ENCODE measurements around the gene CLSTN2. TPM values are rescaled to one million over a fixed set of nuclear protein-coding genes. Genes with fewer than 3 reads are reported as not detected.

The CLSTN2 gene
- total and polyA plus RNA-seq, 2 of the 13 experiments (the other 11 are each of a cell fraction or from before 2014, with no cell fraction given), result not detected

DNA sequence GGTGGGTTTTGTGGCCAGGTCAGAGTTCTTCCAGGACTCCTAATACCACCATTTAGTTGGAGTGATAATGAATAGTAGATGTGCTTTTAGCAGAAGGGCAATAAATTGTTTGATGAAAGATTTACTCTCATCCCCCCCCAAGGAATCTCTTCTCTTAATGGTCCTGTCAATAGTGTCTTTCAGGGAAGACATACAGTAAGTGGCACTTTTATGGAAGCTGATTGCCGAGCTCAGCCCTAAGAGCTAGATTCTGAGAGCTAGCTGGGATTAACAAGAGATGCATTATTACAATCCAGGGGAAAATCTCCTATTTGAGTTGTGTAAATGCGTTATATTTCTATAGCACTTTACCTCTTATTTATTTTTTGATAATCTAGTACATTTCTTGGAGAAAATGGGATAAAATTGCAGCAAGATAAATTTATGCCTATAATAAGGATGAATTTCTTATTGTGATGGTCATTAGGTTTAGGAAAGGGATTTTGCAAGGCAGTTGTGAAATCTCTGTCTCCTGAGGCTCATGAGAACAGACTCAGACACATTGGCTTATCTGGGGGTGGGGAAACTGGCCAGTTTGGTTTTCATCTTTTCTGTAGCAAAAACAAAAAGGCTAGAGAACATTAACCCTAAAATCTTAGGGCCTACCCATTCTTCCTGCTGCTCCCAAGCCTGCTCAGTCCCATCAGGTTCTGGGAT, 41.6 kb upstream of the CLSTN2 start (continued):
- TF ChIP-seq RNF2 (conservative IDR thresholded peaks at IDR 0.05; ENCODE audit: low read depth), result no peak
- TF ChIP-seq MTA3 (CRISPR knock-in tag; IDR thresholded peaks at IDR 0.05), result no peak
- no peak for TF ChIP-seq ISL2 (CRISPR knock-in tag; IDR thresholded peaks at IDR 0.05)
- no peak for TF ChIP-seq TCF12 (IDR thresholded peaks at IDR 0.05)
- no peak for TF ChIP-seq TCF12 (CRISPR knock-in tag; IDR thresholded peaks at IDR 0.05)
- TF ChIP-seq HNF4G (IDR thresholded peaks at IDR 0.05; ENCODE audit: borderline replicate concordance, low read depth, low read length), result no peak
- no peak for TF ChIP-seq HNF4G (CRISPR knock-in tag; IDR thresholded peaks at IDR 0.05; ENCODE audit: borderline replicate concordance, low read depth)
- TF ChIP-seq, protein P1, sequence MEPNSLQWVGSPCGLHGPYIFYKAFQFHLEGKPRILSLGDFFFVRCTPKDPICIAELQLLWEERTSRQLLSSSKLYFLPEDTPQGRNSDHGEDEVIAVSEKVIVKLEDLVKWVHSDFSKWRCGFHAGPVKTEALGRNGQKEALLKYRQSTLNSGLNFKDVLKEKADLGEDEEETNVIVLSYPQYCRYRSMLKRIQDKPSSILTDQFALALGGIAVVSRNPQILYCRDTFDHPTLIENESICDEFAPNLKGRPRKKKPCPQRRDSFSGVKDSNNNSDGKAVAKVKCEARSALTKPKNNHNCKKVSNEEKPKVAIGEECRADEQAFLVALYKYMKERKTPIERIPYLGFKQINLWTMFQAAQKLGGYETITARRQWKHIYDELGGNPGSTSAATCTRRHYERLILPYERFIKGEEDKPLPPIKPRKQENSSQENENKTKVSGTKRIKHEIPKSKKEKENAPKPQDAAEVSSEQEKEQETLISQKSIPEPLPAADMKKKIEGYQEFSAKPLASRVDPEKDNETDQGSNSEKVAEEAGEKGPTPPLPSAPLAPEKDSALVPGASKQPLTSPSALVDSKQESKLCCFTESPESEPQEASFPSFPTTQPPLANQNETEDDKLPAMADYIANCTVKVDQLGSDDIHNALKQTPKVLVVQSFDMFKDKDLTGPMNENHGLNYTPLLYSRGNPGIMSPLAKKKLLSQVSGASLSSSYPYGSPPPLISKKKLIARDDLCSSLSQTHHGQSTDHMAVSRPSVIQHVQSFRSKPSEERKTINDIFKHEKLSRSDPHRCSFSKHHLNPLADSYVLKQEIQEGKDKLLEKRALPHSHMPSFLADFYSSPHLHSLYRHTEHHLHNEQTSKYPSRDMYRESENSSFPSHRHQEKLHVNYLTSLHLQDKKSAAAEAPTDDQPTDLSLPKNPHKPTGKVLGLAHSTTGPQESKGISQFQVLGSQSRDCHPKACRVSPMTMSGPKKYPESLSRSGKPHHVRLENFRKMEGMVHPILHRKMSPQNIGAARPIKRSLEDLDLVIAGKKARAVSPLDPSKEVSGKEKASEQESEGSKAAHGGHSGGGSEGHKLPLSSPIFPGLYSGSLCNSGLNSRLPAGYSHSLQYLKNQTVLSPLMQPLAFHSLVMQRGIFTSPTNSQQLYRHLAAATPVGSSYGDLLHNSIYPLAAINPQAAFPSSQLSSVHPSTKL (CRISPR knock-in tag; IDR thresholded peaks at IDR 0.05), result no peak

DNA sequence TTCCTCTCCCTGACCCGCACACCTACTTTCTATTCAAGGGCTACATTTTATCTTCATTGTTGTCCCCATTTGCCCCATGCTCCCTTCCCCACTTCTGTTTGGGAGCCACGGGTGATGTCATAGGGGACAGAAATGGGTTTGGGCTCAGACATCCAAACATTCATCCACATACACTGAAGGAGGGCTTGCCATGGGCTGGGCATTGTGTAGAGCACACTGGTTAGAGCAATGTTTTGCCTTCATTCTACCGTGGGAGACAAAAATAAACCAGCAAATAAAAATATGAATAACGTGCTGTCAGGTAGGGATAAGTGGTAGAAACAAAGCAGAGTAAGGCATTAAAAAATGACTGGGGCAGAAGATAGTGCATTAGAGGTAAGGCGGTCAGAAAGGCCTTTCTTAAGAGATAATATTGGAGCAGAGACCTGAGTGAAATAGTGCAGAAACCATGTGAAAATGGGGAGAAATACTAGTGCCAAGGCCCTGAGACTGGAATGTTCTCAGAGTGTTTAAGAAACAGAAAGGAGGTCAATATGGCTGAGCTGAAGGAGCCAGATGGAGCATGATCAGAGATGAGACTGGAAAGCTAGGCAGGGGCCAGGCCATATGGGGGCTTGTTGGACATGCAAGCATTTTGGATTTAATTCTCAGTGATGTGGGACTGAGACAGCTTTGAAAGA, 40.9 kb upstream of the CLSTN2 start:
- Histone ChIP-seq H3K4me3 (replicated peaks in 1 of 3; ENCODE audit: insufficient read depth in 1 of 3, low read depth in 2 of 3, low read length in 3 of 3) (no peak overlapping the region), H3K4me2 (ENCODE audit: low read depth, low read length) (no peak overlapping the region), H3K36me3 (replicated peaks in 1 of 2; ENCODE audit: control insufficient read depth in 1 of 2, insufficient read depth in 2 of 2, low read length in 2 of 2) (no peaks in the 10 kb centered on the region), H4K20me1 (ENCODE audit: insufficient read depth, low read length) (no peaks in the 10 kb centered on the region), H2AFZ (ENCODE audit: low read length) (no peak overlapping the region), H3K27me3 (ENCODE audit: control insufficient read depth in 1 of 2, insufficient read depth in 2 of 2, low read length in 2 of 2) (no peaks in the 10 kb centered on the region), H3K27ac (ENCODE audit: extremely low read length, insufficient read depth, low read length) (no peak overlapping the region), H3K9me3 (ENCODE audit: low read length) (no peaks in the 10 kb centered on the region), H3K9ac (ENCODE audit: insufficient read depth, low read depth, low read length) (no peak overlapping the region), H3K79me2 (ENCODE audit: insufficient read depth, low read length) (no peaks in the 10 kb centered on the region), H3K4me1 (ENCODE audit: insufficient read depth, low read length) (no peaks in the 10 kb centered on the region)
- intact Hi-C loops (cut with micrococcal nuclease; ENCODE audit: unreplicated experiment) (no loop called here), in situ Hi-C loops (cut with HindIII; ENCODE audit: extremely low pct_ligation_motif_present, low pct_unique_long_range_greater_than_20kb) (no loop called here)
- ChIA-PET POLR2A (no interaction called here), CTCF (ENCODE audit: low intra/inter-chr PET ratio, low total read pairs) (no interaction called here)
- no TSS peak for BruUV-seq (replicated peaks)
- FAIRE-seq, result no peak
- DNase-seq (ENCODE audit: low spot score), result no peak
- WGBS (ENCODE audit: low lambda C conversion rate), result 9% methylated on average over 5 of the region's 5 CpGs
- no peak for ATAC-seq
- no peak for TF ChIP-seq ZNF883 (CRISPR knock-in tag; IDR thresholded peaks at IDR 0.05; ENCODE audit: not compliant biosample characterization)
- no peak for TF ChIP-seq ZNF674 (CRISPR knock-in tag; IDR thresholded peaks at IDR 0.05; ENCODE audit: low read depth)
- no peak for TF ChIP-seq THYN1 (CRISPR knock-in tag; IDR thresholded peaks at IDR 0.05; ENCODE audit: borderline replicate concordance, low read depth)
- no peak for TF ChIP-seq PHF5A (CRISPR knock-in tag; IDR thresholded peaks at IDR 0.05; ENCODE audit: low read depth, unreplicated experiment)
- TF ChIP-seq ARNTL (CRISPR knock-in tag; IDR thresholded peaks at IDR 0.05), result no peak
- no peak for TF ChIP-seq MXD4 (CRISPR knock-in tag; IDR thresholded peaks at IDR 0.05)
- TF ChIP-seq ZNF431 (CRISPR knock-in tag; IDR thresholded peaks at IDR 0.05; ENCODE audit: borderline replicate concordance, low read depth), result no peak
- TF ChIP-seq ISX (CRISPR knock-in tag; conservative IDR thresholded peaks at IDR 0.05), result no peak
- no peak for TF ChIP-seq ZNF343 (CRISPR knock-in tag; IDR thresholded peaks at IDR 0.05)
- TF ChIP-seq SALL2 (CRISPR knock-in tag; IDR thresholded peaks at IDR 0.05), result no peak
- no peak for TF ChIP-seq DMAP1 (CRISPR knock-in tag; IDR thresholded peaks at IDR 0.05)
- TF ChIP-seq ZNF546 (CRISPR knock-in tag; conservative IDR thresholded peaks at IDR 0.05), result no peak
